Mesendoderm (in vitro differentiated cells): Measurements from ENCODE around the gene FUZ.

Experiments used
- DNase-seq: peaks from one replicate; pipeline ENCODE4 v3.0.0; 2013
- H2AK5ac ChIP-seq: 2 replicates; pipeline ENCODE4 v1.6.1; 2013; ENCODE audit warnings: low read length, inconsistent platforms
- H2BK120ac ChIP-seq: 2 replicates; pipeline ENCODE4 v1.6.1; 2013; ENCODE audit warnings: low read depth, mild to moderate bottlenecking, low read length, moderate library complexity, mixed read lengths
- H2BK15ac ChIP-seq: replicated peaks from 2 replicates; pipeline ENCODE4 v1.6.1; 2013; ENCODE audit warnings: low read depth, mild to moderate bottlenecking, moderate library complexity
- H2BK5ac ChIP-seq: 2 replicates; pipeline ENCODE4 v1.6.1; 2013; ENCODE audit warnings: low read length, inconsistent platforms
- H3K18ac ChIP-seq: 2 replicates; pipeline ENCODE4 v1.6.1; 2013; ENCODE audit warnings: mild to moderate bottlenecking, low read length, mixed read lengths
- H3K23ac ChIP-seq: one replicate; pipeline ENCODE4 v1.6.1; 2013; ENCODE audit warnings: low read length
- H3K27ac ChIP-seq: 2 replicates; pipeline ENCODE4 v1.5.1; 2013; ENCODE audit warnings: low read depth, mild to moderate bottlenecking, inconsistent platforms, low read length, moderate library complexity
- H3K27me3 ChIP-seq: 2 replicates; pipeline ENCODE4 v1.6.1; 2013; ENCODE audit warnings: low read length, control low read depth, mild to moderate bottlenecking, inconsistent platforms; ENCODE audit not compliant: insufficient read depth, poor library complexity
- H3K36me3 ChIP-seq: 2 replicates; pipeline ENCODE4 v1.6.1; 2013; ENCODE audit warnings: low read length, inconsistent platforms; ENCODE audit not compliant: control insufficient read depth, insufficient read depth
- H3K4ac ChIP-seq: one replicate; pipeline ENCODE4 v1.6.1; 2013; ENCODE audit warnings: low read depth, mild to moderate bottlenecking, low read length, moderate library complexity
- H3K4me1 ChIP-seq: 2 replicates; pipeline ENCODE4 v1.6.1; 2013; ENCODE audit warnings: low read depth, low read length, inconsistent platforms; ENCODE audit not compliant: control insufficient read depth
- H3K4me2 ChIP-seq: 2 replicates; pipeline ENCODE4 v1.6.1; 2013; ENCODE audit warnings: low read length
- H3K4me3 ChIP-seq: 2 replicates; pipeline ENCODE4 v1.5.1; 2013; ENCODE audit warnings: mild to moderate bottlenecking, low read length
- H3K56ac ChIP-seq: one replicate; pipeline ENCODE4 v1.6.1; 2013; ENCODE audit warnings: low read length
- H3K79me1 ChIP-seq: 2 replicates; pipeline ENCODE4 v1.6.1; 2013; ENCODE audit warnings: low read length, inconsistent platforms
- H3K79me2 ChIP-seq: 2 replicates; pipeline ENCODE4 v1.6.1; 2013; ENCODE audit warnings: mild to moderate bottlenecking, low read length; ENCODE audit not compliant: control insufficient read depth, insufficient read depth
- H3K9ac ChIP-seq: 2 replicates; pipeline ENCODE4 v1.6.1; 2013; ENCODE audit warnings: low read length, inconsistent platforms
- H4K5ac ChIP-seq: one replicate; pipeline ENCODE4 v1.6.1; 2013; ENCODE audit warnings: low read length
- H4K8ac ChIP-seq: one replicate; pipeline ENCODE4 v1.6.1; 2013; ENCODE audit warnings: low read depth, mild to moderate bottlenecking, control low read depth, low read length, moderate library complexity
- WGBS: extraction: QIAGEN DNeasy Blood & Tissue Kit; methylation state at CpG from one replicate; pipeline ENCODE4 v1.1.7; 2013; ENCODE audit warnings: low lambda C conversion rate, missing lambda C conversion rate; ENCODE audit not compliant: insufficient coverage; ENCODE audit errors: extremely low coverage; 5-methylcytosine and 5-hydroxymethylcytosine counted together

FUZ gene

DNA sequence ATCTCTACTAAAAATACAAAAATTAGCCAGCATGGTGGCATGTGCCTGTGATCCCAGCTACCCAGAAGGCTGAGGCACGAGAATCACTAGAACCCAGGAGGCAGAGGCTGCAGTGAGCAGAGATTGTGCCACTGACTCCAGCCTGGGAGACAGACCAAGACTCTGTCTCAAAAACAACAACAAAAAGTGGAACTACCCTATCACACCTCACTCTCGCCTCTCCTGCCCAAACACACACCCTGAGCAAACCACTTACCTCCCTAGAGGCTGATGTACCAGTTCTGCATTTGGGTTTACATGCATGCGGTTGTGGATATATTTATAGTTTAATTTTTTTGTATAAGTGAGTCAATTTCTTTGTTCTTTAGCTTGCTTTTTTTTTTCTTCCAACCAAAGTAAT, 30.2 kb upstream of the FUZ start:
- Histone ChIP-seq H3K4ac (no peak overlapping the region), H3K23ac (no peak overlapping the region), H3K4me1 (no peaks in the 10 kb centered on the region), H3K4me2 (no peak overlapping the region), H3K4me3 (no peak overlapping the region), H3K9ac (no peak overlapping the region), H3K79me2 (no peaks in the 10 kb centered on the region), H3K36me3 (no peaks in the 10 kb centered on the region), H2BK120ac (no peak overlapping the region), H3K27ac (no peak overlapping the region), H3K18ac (no peak overlapping the region), H2BK15ac (no peak overlapping the region), H3K27me3 (no peaks in the 10 kb centered on the region), H4K5ac (no peak overlapping the region), H3K79me1 (no peaks in the 10 kb centered on the region), H3K56ac (no peak overlapping the region), H2BK5ac (no peak overlapping the region), H2AK5ac (no peak overlapping the region), H4K8ac (no peak overlapping the region)
- DNase-seq, result no peak
- WGBS, result no CpG with 5 or more reads among the region's 3 CpGs

DNA sequence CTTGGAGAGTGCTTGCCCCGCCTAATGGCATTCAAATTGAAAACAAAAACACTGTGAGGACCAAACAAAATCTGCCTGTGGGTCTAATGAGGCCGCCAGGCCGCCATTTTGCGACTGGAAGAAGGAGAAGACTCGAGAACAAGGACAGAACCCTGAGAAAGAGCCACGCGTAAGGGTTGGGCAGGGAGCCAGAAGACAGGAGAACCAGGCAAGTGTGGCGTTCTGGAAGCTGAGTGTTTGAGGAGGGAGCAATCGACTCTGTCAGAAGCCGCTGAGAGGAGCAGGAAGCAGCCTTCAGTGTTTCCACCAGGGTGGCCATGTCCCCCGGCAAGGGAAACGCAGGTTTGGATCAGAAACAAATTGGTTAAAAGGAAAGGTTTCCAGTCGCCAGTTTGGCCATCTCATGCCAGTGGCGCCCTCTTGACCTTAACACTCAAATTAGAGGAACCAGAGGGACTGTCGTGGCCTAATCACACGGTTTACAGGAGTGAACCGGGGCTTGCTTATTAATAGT, 27.7 kb upstream of the FUZ start:
- no peak overlapping the region for H3K4ac ChIP-seq
- no peak overlapping the region for H2BK5ac ChIP-seq
- no peak overlapping the region for H3K23ac ChIP-seq
- H3K36me3 ChIP-seq, result no peaks in the 10 kb centered on the region
- no peak overlapping the region for H4K8ac ChIP-seq
- no peak overlapping the region for H2BK15ac ChIP-seq
- DNase-seq, result no peak
- H3K56ac ChIP-seq, result no peak overlapping the region
- H3K4me1 ChIP-seq, result no peaks in the 10 kb centered on the region
- H2AK5ac ChIP-seq, result no peak overlapping the region
- H2BK120ac ChIP-seq, result no peak overlapping the region
- H3K79me1 ChIP-seq, result no peaks in the 10 kb centered on the region
- H3K4me2 ChIP-seq, result no peak overlapping the region
- H3K18ac ChIP-seq, result no peak overlapping the region
- no peaks in the 10 kb centered on the region for H3K27me3 ChIP-seq
- no peak overlapping the region for H4K5ac ChIP-seq
- H3K27ac ChIP-seq, result no peak overlapping the region
- H3K9ac ChIP-seq, result no peak overlapping the region
- no CpG with 5 or more reads among the region's 17 CpGs for WGBS
- no peak overlapping the region for H3K4me3 ChIP-seq
- no peaks in the 10 kb centered on the region for H3K79me2 ChIP-seq

DNA sequence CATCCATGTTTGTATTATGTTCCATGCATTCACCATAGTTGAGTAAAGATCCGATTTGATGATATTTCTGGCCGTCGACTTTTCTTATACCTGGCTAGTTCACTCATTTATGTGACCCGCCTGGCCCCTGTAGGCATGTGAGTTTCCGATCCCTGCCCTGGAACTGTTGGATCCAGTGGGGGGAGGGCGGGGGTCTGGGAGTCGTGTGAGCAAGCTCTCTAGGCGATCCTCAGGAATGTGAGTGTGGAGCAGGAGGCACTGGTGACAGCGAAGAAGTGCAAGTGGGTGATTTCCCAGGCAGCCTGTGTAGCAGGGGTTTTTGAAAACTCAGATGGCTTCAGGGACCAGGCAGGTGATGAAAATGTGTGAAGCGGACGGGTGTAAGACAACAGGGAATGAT, 27.2 kb upstream of the FUZ start:
- no peak overlapping the region for H3K56ac ChIP-seq
- no peak overlapping the region for H3K18ac ChIP-seq
- DNase-seq, result no peak
- no peak overlapping the region for H3K4ac ChIP-seq
- H3K4me1 ChIP-seq, result no peaks in the 10 kb centered on the region
- no peak overlapping the region for H2BK5ac ChIP-seq
- H4K8ac ChIP-seq, result no peak overlapping the region
- no peak overlapping the region for H3K4me3 ChIP-seq
- no peak overlapping the region for H3K4me2 ChIP-seq
- no peak overlapping the region for H2AK5ac ChIP-seq
- no peak overlapping the region for H2BK120ac ChIP-seq
- WGBS, result no CpG with 5 or more reads among the region's 11 CpGs
- H3K9ac ChIP-seq, result no peak overlapping the region
- no peaks in the 10 kb centered on the region for H3K36me3 ChIP-seq
- no peaks in the 10 kb centered on the region for H3K79me1 ChIP-seq
- no peak overlapping the region for H3K27ac ChIP-seq
- no peaks in the 10 kb centered on the region for H3K27me3 ChIP-seq
- H4K5ac ChIP-seq, result no peak overlapping the region
- H2BK15ac ChIP-seq, result no peak overlapping the region
- no peaks in the 10 kb centered on the region for H3K79me2 ChIP-seq
- no peak overlapping the region for H3K23ac ChIP-seq

GRCh38 chr19:49839713-49840112, 26.6 kb upstream of the FUZ start:
- Histone ChIP-seq H3K27ac (no peak overlapping the region), H3K4me2 (no peak overlapping the region), H3K4me1 (no peaks in the 10 kb centered on the region), H3K79me1 (no peaks in the 10 kb centered on the region), H3K23ac (no peak overlapping the region), H3K56ac (no peak overlapping the region), H4K5ac (no peak overlapping the region), H4K8ac (no peak overlapping the region), H3K18ac (no peak overlapping the region), H2BK15ac (no peak overlapping the region), H2BK5ac (no peak overlapping the region), H3K79me2 (no peaks in the 10 kb centered on the region), H3K27me3 (no peaks in the 10 kb centered on the region), H2BK120ac (no peak overlapping the region), H2AK5ac (no peak overlapping the region), H3K36me3 (no peaks in the 10 kb centered on the region), H3K9ac (no peak overlapping the region), H3K4ac (no peak overlapping the region), H3K4me3 (no peak overlapping the region)
- WGBS, result no CpG with 5 or more reads among the region's 11 CpGs
- no peak for DNase-seq

GRCh38 chr19:49838885-49839588, 25.9 kb upstream of the FUZ start:
- Histone ChIP-seq H3K4me2 (no peak overlapping the region), H3K27me3 (no peaks in the 10 kb centered on the region), H3K36me3 (no peaks in the 10 kb centered on the region), H3K56ac (no peak overlapping the region), H2BK5ac (no peak overlapping the region), H3K18ac (no peak overlapping the region), H4K8ac (no peak overlapping the region), H3K79me1 (no peaks in the 10 kb centered on the region), H2AK5ac (no peak overlapping the region), H2BK120ac (no peak overlapping the region), H3K9ac (no peak overlapping the region), H4K5ac (no peak overlapping the region), H3K23ac (no peak overlapping the region), H3K27ac (no peak overlapping the region), H3K4ac (no peak overlapping the region), H3K4me3 (no peak overlapping the region), H2BK15ac (no peak overlapping the region), H3K4me1 (no peaks in the 10 kb centered on the region), H3K79me2 (no peaks in the 10 kb centered on the region)
- WGBS, result no CpG with 5 or more reads among the region's 18 CpGs
- DNase-seq, result no peak

- no peak overlapping the region for H3K4ac ChIP-seq
- H2BK15ac ChIP-seq, result no peak overlapping the region
- H3K4me3 ChIP-seq, result no peak overlapping the region
- no peak overlapping the region for H3K18ac ChIP-seq
- no peak overlapping the region for H3K4me2 ChIP-seq
- WGBS, result no CpG with 5 or more reads among the region's 9 CpGs
- H3K56ac ChIP-seq, result no peak overlapping the region
- H2BK120ac ChIP-seq, result no peak overlapping the region
- no peaks in the 10 kb centered on the region for H3K36me3 ChIP-seq
- H2AK5ac ChIP-seq, result no peak overlapping the region
- H3K9ac ChIP-seq, result no peak overlapping the region
- H2BK5ac ChIP-seq, result no peak overlapping the region
- H4K5ac ChIP-seq, result no peak overlapping the region
- no peaks in the 10 kb centered on the region for H3K4me1 ChIP-seq
- H4K8ac ChIP-seq, result no peak overlapping the region
- H3K79me1 ChIP-seq, result no peaks in the 10 kb centered on the region
- H3K79me2 ChIP-seq, result no peaks in the 10 kb centered on the region
- H3K27ac ChIP-seq, result no peak overlapping the region
- H3K23ac ChIP-seq, result no peak overlapping the region
- no peaks in the 10 kb centered on the region for H3K27me3 ChIP-seq
- no peak for DNase-seq
Measured at GRCh38 chr19:49837425-49837824, 24.3 kb upstream of the FUZ start.
